ENCODE data around the gene CSTB.

Gene CSTB

DNA sequence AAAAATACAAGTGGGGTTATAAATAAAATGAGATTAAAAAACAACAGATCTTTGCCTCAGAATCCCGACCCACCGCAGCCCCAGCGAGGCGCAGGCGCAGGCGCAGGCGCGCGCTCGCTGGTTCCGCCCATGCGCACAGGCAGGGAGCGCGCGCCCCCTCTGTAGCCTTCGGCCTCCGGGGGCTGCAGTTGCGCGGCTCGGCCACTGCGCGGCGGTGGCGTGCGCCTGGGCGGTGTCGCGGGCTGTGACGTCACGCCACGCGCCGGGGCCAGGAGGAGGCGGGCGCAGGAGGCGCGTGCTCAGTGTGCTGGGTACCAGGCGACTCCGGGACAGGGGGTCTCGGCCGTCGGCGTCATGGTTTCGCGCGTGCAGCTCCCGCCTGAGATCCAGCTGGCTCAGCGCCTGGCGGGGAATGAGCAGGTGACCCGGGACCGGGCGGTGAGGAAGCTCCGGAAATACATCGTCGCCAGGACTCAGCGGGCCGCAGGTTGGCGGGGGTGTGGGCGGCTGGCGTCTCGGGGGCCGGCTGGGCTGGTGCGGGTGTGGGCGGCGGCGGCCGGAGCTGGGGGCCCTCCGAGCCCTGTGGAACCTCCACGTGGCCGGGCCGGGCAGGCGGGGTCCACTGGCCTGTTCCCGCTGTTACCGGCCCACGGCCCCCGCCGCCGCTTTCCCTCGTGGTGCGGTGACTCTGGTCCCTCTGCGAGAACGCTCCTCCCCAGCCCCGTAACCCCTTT, 13.3 kb upstream of the CSTB start, which contains the start of gene RRP1:
RRP1 (plus strand) TSS at position 302 of the 734 bp plus-strand sequence; CDS start at position 355, 53 bp downstream.
- DNase-seq = peak; percentile 93

DNA sequence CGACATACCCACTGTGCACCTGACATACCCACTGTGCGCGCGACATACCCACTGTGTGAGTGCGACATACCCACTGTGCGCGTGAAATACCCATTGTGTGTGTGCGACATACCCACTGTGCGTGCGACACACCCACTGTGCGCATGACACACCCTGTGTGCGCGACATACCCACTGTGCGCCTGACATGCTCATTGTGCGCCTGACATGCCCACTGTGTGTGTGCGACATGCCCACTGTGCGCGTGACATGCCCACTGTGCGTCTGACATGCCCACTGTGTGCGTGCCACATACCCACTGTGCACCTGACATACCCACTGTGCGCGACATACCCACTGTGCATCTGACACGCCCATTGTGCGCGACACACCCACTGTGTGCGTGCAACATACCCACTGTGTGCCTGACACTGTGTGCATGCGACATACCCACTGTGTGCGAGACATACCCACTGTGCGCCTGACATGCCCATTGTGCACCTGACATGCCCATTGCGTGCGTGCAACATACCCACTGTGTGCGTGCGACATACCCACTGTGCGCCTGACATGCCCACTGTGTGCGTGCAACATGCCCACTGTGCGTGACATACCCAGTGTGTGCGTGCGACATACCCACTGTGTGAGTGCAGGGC, 10.8 kb upstream of the CSTB start:
- DNase-seq = no peak

DNA sequence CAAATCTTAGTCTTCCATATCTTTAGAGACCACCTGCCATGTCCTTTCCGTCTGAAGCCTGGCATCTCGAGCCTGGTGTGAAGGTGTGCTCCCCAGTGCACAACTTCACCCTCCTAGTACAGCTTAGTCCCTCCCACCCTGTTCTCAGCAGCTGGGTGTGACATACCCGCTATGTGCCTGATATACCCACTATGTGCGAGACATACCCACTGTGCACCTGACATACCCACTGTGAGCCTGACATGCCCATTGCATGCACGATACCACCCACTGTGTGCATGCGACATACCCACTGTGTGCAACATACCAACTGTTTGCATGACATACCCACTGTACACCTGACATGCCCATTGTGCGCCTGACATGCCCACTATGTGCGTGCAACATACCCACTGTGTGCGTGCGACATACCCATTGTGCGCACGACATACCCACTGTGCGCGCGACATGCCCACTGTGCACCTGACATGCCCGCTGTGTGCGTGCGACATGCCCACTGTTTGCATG, 10.2 kb upstream of the CSTB start:
- DNase-seq = no peak

GRCh38 chr21:43785134-43785533, 9.0 kb upstream of the CSTB start:
- no peak for DNase-seq

DNA sequence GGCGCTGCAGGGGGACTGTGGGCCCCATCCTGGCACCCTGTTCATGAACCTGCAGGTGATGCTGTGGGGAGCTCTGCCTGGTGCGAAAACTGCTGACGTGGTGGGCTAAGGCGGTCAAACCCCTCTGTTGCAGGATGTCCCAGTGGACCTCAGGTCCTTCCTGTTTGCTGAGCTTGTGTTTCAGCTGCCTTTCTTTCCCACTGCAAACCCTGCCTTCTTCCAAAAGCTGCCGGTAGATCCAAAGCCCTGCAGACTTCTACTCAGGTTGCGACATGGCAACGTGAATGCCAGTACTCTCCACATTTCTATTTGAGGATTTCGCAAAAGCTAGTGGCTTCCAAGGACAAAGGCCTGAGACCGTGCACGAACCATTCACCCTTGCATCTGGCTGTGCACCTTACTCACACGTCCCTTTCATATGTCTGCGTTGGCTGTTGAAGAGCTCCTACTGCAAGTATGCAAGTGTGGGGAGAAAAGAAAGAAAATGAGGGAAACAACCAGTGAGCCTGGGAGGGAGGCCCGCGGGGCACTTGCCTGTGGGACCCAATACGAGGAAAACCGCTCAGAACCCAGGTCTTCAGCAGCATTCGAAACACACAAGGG, 7.1 kb upstream of the CSTB start:
- no peak for DNase-seq

- DNase-seq = no peak
Observed at GRCh38 chr21:43782431-43783097, 6.5 kb upstream of the CSTB start.

DNA sequence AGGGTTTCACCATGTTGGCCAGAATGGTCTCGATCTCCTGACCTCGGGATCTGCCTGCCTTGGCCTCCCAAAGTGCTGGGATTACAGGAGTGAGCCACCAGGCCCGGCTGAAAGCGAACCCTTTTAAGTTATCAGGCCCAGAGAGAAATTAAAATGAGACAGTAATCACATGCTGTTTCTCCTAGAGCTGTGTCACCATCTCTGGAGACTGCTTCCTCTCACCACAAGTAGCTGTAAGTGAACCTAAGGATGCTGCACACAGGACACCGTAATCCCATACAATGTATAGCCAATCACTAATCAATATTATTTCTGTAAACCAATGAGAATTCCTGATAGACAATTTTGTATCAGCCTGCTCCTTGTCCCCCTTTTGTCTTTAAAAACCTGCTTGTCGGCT, 5.7 kb upstream of the CSTB start:
- no peak for DNase-seq

GRCh38 chr21:43779660-43780059, 3.6 kb upstream of the CSTB start:
- no peak for DNase-seq

DNA sequence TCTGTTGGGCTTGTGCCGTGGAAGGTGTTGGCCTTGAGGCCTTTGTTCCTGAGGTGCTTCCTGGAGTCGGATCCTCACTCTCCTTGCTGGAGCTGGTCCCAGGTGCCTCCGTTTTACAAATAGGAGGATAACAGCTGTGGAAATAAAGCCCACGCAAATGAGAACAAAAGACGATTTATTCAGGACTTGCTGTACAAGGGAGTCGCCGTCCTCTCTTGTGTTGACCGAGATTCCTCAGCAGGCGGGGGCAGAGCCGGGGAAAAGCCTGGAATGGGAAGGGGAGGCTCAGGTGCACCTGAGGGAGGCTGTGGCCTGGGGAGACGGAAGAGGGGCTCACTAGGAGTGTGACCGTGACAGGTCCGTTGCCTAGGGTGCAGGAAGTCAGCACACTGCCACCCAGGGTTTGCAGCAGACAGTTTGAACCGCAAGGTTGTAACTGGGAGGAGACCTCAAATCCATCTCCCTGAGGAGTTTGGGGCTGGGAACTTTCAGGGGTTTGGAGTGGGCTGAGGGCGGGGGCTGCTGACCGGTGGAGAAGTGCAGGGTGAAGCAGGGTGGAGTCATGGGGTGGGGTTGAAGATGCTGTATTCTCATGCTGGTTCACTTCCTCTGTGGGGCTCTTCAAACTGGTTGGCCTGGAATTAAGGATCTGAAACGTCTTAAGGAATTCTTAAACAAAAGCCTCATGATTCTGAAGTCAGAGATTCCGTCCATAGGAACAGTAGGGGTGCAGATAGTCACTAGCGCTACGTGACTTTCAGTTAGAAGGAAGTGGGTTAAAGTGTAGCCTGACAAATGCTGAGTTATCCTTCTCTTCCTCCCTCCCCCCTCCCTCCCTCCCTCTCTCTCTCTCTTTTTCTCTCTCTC, 2.6 kb upstream of the CSTB start:
- DNase-seq = no peak

DNA sequence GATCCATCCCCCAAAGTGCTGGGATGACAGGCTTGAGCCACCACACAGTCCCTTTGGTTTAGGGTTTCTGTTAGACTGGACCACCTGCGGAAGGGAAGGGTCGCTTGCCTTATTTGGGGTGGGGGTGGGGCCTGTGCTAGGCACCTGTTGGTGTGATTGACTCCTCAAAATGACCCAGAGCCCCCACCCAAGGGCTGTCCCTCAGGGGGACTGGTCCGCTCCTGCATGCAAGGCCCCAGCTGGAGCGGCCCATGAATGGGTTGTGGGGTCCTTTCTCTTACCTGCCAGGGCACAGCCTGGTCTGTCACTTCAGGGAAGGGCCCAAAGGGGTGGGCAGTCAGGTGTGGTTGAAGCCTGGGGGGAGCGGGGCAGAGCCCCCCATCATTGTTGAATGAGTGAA, 1.8 kb upstream of the CSTB start:
- no peak for DNase-seq

- DNase-seq = no peak
Observed at GRCh38 chr21:43775190-43775589, 918 bp downstream of the CSTB start.

DNA sequence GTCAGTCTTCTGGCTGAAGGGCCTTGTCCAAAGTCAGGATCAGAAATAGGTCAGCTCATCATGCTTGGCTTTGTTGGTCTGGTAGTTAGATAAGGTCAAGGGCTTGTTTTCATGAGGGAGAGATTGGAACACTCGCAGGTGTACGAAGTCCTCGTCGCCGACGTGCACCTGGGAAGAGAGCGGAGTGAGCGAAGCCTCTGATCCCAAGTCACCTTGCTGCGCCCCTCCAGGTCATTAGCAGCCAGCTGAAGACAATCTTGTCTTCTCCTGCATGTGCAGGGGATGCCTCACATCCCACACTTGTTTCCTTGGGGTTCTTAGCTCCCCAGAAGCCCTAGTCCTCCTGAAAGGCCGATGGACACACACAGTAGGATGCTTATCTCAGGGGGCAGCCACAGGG, 1.9 kb downstream of the CSTB start:
- DNase-seq = no peak

- DNase-seq = no peak
Observed at GRCh38 chr21:43772425-43772821, 3.7 kb downstream of the CSTB start.

DNA sequence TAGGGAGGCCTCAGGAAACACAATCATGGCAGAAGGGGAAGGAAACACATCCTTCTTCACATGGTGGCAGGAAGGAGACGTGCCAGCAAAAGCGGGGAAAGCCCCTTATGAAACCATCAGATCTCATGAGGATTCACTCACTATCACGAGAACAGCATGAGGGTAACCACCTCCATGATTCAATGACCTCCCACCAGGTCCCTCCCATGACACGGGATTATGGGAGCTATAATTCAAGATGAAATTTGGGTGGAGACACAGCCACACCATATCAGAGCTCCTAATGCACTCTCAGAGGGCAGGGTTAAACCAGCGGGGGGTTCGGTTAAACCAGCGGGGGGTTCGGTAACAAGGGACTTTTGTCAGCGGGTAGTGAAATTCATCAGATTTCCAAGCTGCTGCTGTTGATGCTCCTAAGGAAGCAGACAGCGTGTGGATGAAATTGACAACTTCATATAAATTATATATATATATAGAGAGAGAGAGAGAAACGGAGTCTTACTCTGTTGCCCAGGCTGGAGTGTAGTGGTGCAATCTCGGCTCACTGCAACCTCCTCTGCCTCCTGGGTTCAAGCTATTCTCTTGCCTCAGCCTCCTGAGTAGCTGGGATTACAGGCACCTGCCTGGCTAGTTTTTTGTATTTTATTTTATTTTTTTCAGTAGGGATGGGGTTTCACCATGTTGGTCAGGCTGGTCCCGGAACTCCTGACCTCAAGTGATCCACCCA, 4.2 kb downstream of the CSTB start:
- DNase-seq = no peak

- DNase-seq = no peak
Observed at GRCh38 chr21:43771199-43771675, 4.9 kb downstream of the CSTB start.

DNA sequence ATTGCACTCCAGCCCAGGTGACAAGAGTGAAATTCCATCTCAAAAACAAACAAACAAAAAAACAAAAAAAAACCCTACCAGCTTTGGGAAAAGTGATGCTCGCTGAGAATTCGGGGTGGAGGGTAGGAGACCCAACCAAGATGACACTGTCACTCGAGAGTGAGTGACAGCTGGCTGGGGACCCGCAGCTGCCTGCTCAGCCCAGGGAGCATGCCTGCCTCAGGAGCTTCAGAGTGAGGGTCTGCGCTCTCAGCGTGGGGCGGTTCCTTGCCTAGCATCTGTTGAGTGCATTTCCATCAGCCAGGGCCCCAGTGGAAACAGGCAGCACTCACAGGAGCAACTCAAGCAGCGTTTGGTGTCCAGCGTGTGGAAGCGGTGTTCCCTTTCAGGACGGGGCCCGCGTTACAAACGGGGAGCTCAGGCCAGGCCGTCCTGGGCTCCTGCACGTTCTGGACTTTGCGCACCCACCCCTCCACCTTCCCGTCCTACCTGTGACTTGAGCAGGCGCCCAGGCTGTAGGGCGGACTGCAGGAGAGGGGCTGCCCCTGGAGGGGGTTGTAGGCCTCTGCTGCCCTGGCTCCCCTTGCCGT, 5.9 kb downstream of the CSTB start:
- DNase-seq = no peak

DNA sequence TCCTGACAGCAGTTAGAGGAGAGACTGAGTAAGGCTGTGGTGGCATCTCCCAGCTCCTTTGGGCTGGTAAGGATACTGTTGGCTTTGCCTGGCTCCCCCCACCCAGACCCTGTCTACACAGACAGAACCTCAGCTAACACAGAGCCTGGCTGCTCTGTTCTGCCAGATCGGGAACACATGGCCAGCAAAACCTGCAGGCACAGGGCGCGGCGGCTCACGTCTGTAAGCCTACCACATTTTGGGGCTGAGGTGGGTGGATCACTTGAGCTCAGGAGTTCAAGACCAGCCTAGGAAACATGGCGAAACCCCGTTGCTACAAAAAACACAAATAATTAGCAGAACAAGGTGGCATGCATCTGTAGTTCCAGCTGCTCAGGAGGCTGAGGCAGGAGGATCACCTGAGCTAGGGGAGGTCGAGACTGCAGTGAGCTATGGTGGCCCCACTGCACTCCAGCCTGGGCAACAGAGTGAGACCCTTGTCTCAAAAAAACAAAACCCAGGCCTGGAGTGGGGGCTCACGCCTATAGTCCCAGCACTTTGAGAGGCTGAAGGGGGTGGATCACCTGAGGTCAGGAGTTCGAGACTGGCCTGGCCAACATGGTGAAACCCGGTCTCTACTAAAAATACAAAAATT, 6.7 kb downstream of the CSTB start:
- DNase-seq = no peak

GRCh38 chr21:43768868-43769167, 7.3 kb downstream of the CSTB start:
- no peak for DNase-seq

DNA sequence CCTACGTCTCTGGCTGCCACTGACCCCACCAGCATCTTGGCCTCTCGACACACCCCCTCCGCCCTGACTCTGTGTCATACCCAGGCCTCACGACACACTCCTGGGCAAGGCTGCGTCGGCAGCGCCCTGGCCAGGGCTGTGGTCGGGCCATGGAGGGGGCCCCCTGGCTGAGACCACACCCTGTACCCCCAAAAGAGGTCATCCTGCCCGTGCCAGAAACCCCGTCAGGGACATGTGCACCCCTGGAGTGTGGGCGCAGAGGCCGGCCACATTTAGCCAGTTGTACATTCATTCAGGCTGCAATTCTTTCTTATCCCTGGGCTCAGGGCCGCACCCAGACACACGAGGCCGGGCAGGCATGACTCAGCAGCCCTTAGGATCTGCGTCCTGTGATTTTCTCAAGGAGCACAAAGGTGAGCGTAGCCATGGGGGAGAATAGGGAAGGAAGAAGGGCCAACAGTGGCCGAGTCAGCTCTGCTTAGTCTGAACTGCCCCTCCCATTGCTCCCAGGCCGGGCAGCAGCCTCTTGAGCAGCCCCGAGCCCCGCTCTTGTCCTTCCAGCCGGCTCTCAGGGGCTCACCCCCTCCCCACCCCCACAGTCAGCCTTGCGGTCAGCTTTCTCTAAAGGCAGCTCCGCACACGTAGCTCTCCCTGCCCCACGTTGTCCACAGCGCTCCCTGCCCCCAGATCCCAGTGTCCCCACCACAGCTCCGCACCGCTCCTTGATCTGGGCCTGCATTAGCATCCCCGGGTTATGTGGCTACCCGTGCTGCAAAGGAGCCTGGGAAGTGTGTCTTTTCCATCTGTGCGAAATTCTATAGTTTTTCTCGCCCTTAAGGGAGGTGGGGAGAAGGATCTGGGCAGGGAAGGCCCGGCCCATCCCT, 7.9 kb downstream of the CSTB start:
- no peak for DNase-seq

DNA sequence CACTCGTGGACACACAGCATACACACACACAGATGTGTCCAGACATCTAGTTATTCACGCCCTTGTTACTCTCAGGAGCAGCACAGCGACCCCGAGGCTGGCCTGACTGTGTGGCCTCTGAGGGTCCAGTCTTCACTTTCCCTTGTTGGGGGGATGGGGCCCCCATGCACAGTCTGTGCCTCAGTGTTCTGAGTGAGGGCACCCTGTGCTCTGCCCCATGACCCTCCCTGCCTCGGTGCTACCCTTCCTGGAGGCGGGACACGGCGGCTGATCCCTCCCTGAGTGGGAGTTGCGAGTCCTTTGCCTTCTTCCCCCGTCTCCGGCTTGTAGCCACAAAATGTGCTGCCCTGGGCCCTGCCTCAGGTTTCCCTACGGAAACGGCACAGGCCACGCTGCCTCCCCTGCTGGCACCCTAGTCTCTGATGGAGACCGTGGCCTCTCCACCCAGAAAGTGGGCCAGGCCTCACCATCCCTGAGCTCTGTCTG, 8.6 kb downstream of the CSTB start:
- no peak for DNase-seq

Measured in NCI-H2107 (cell line).